AG04449 (cell line): Measurements from ENCODE around the gene ZNF77.
A peak's percentile ranks its signal among the peaks of the same experiment; 100 is the strongest.
"Not testable (repeated sequence)": the region's sequence is repeated elsewhere in the genome, so short reads cannot be mapped to it uniquely, and the experiment has no call there.

Experiments used
- CTCF ChIA-PET: fragments of 350-600 bp; formaldehyde crosslinking; extraction: SDS; loops from one replicate; lab custom pipeline; 2021; ENCODE audit warnings: antibody characterized with exemption; lab: Yijun Ruan, JAX
- POLR2A ChIA-PET: fragments of 400-600, 350-600 bp; formaldehyde crosslinking; extraction: SDS; loops from one replicate; lab custom pipeline; 2020; ENCODE audit warnings: antibody characterized with exemption, inconsistent platforms; lab: Yijun Ruan, JAX
- DNase-seq: peaks from one replicate; pipeline ENCODE4 v3.0.0-alpha.2; 2010; ENCODE audit warnings: low read depth, low spot score
- H3K4me3 ChIP-seq: 2 replicates; pipeline ENCODE4 v1.5.1; 2011; ENCODE audit warnings: low read depth, mild to moderate bottlenecking, control low read depth, low read length
- TF ChIP-seq, protein P1 (sequence below): IDR thresholded peaks from one replicate; pipeline ENCODE4 v1.5.1; 2011; ENCODE audit warnings: mild to moderate bottlenecking, moderate library complexity, low read length, control low read depth, inconsistent platforms; ENCODE audit not compliant: insufficient read depth; ENCODE audit errors: missing control alignments

The ZNF77 gene

DNA sequence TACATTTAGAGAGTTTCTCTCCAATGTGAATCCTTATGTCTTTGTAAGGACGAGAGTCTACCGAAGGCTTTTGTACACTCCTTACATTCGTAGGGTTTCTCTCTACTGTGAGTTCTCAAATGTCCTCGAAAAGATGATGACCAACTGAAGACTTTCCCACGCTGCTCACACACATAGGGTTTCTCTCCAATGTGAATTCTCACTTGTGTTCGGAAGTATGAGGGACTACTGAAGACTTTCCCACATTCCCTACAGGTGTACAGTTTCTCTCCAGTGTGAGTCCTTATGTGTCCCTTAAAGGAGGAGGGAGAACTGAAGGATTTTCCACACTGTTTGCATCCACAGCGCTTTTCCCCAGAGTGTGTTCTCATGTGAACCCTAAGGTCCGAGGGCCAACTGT lies 48.1 kb downstream of the ZNF77 start:
- no peak overlapping the region for H3K4me3 ChIP-seq
- ChIA-PET CTCF (interaction anchor here (1.4 to 1.7 kb wide), 2 partner anchors 9 to 11 kb away, joined by 6 to 9 read pairs; no protein-coding TSS in a partner anchor), POLR2A (no interaction called here)
- no peak for DNase-seq
- TF ChIP-seq, protein P1, sequence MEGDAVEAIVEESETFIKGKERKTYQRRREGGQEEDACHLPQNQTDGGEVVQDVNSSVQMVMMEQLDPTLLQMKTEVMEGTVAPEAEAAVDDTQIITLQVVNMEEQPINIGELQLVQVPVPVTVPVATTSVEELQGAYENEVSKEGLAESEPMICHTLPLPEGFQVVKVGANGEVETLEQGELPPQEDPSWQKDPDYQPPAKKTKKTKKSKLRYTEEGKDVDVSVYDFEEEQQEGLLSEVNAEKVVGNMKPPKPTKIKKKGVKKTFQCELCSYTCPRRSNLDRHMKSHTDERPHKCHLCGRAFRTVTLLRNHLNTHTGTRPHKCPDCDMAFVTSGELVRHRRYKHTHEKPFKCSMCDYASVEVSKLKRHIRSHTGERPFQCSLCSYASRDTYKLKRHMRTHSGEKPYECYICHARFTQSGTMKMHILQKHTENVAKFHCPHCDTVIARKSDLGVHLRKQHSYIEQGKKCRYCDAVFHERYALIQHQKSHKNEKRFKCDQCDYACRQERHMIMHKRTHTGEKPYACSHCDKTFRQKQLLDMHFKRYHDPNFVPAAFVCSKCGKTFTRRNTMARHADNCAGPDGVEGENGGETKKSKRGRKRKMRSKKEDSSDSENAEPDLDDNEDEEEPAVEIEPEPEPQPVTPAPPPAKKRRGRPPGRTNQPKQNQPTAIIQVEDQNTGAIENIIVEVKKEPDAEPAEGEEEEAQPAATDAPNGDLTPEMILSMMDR, result no peak

DNA sequence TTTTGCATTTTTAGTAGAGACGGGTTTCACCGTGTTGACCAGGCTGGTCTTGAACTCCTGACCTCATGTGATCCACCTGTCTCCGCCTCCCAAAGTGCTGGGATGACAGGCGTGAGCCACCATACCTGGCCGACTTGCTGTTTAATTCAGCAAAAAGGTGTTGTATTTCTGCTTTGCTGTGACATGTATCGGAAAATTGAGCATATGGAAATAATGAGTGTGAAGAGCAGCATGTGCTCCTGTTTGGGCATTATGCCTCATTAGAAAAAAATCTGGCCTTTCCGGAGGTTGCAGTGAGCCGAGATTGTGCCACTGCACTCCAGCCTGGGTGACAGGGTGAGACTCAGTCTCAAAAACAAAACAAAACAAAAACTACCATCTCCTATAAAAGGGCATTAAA lies 54.2 kb downstream of the ZNF77 start:
- H3K4me3 ChIP-seq, DNase-seq, POLR2A ChIA-PET, CTCF ChIA-PET: not testable (repeated sequence)

GRCh38 chr19:2888731-2889224 lies 56.0 kb downstream of the ZNF77 start:
- peak overlapping the region; percentile 12; the same call in 1 of the 2 replicates for H3K4me3 ChIP-seq
- TF ChIP-seq, protein P1, result no peak
- DNase-seq, result no peak
- POLR2A ChIA-PET, result no interaction called here
- CTCF ChIA-PET, result interaction anchor here (0.8 to 2.9 kb wide), 11 partner anchors 13 to 335 kb away, joined by 3 to 21 read pairs (median 6); partner anchors contain the start of gene ZNF555

DNA sequence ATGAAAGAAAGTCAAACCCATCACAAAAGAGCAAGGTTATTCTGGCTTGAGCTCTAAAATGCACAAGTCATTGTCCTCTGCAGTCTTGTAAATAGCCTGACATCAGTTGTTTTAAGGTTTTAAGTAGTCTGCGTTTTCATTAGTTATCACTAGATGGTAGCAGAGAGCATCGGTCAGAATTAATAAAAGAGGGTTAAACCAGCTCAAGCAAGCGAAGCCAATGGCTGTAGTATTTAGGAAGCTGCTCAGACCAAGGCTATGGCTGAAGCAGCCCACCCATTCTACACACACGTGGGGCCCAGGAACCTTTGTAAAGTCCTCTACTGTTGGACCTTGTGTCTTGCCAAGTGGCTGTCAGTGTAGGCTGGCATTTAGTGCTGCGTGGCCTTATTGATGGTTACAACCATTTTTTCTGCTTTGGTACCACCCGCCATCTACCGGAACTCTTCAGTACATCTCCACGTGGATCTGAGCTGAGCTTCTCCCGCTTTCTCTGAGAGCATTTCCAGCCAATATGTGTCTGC lies 57.3 kb downstream of the ZNF77 start:
- TF ChIP-seq, protein P1, result peak; percentile 33
- no peak overlapping the region for H3K4me3 ChIP-seq
- CTCF ChIA-PET, result interaction anchor here (0.7 to 2.9 kb wide), 34 partner anchors 9 to 336 kb away, joined by 3 to 21 read pairs (median 5); partner anchors contain the start of genes ZNF555, ZNF556 and ZNF57
- POLR2A ChIA-PET, result interaction anchor here (0.8 kb wide), 1 partner anchor 13 kb away, joined by 3 read pairs; the partner anchor contains the start of gene ZNF57
- DNase-seq, result no peak

GRCh38 chr19:2885736-2886135 lies 59.0 kb downstream of the ZNF77 start:
- POLR2A ChIA-PET, result no interaction called here

GRCh38 chr19:2883686-2884439 lies 60.9 kb downstream of the ZNF77 start:
- TF ChIP-seq, protein P1, result no peak
- CTCF ChIA-PET, result interaction anchor here (1.0 to 1.9 kb wide), 3 partner anchors 9 to 235 kb away, joined by 3 to 8 read pairs (median 3); no protein-coding TSS in a partner anchor
- no peak for DNase-seq
- no peak overlapping the region for H3K4me3 ChIP-seq
- POLR2A ChIA-PET, result no interaction called here

More at GRCh38 chr19:2885736-2886135, 59.0 kb downstream of the ZNF77 start:
- CTCF ChIA-PET, result interaction anchor here (1.0 to 2.9 kb wide), 3 partner anchors 10 to 38 kb away, joined by 3 to 12 read pairs (median 6); no protein-coding TSS in a partner anchor
- TF ChIP-seq, protein P1, result no peak
- H3K4me3 ChIP-seq, result no peak overlapping the region
- DNase-seq, result no peak
